Cardiac muscle cell (in vitro differentiated cells and primary cell): Measurements from ENCODE around the gene DACH1. TPM values are rescaled to one million over a fixed set of nuclear protein-coding genes. Genes with fewer than 3 reads are reported as not detected.

Source experiments
- DNase-seq, 2 donors: peaks; one replicate each; pipeline versions ENCODE4 v3.0.0 to v3.0.0-alpha.2; 2010 to 2017; ENCODE audit warnings: low read depth in 1 of 2, low spot score in 1 of 2
- H3K27ac ChIP-seq: fragments of 200-600 bp; sonication (generic); 2 replicates; pipeline ENCODE4 v1.5.1; 2016
- H3K27me3 ChIP-seq: fragments of 200-600 bp; sonication (generic); 2 replicates; pipeline ENCODE4 v1.6.0; 2016; ENCODE audit warnings: control low read depth
- H3K36me3 ChIP-seq: fragments of 200-600 bp; sonication (generic); 2 replicates; pipeline ENCODE4 v1.5.1; 2016; ENCODE audit warnings: control low read depth
- H3K4me1 ChIP-seq: fragments of 200-600 bp; sonication (generic); 2 replicates; pipeline ENCODE4 v1.8.1; 2017; ENCODE audit warnings: low read depth, mild to moderate bottlenecking, mixed run types
- H3K4me3 ChIP-seq: fragments of 200-600 bp; sonication (generic); 2 replicates; pipeline ENCODE4 v1.5.1; 2016; ENCODE audit warnings: mild to moderate bottlenecking
- H3K9me3 ChIP-seq: fragments of 200-600 bp; sonication (generic); 2 replicates; pipeline ENCODE4 v1.5.1; 2017; ENCODE audit warnings: low read depth, mild to moderate bottlenecking, control low read depth
- CTCF ChIP-seq: IDR thresholded peaks from 2 replicates; pipeline ENCODE4 v1.5.1; 2012; ENCODE audit warnings: low read depth, mild to moderate bottlenecking, low read length
- polyA plus RNA-seq: library from polyadenylated mRNA; unstranded; fragments of >200 nt; fragmentation: Nextera tagmentation; extraction: Ambion mirVana; gene quantifications from 2 replicates; pipeline ENCODE4 v1.2.1, GENCODE V29; 2016
- total RNA-seq: library from RNA; depleted of rRNA; stranded (reverse); fragments of >200 nt; gene quantifications from 2 replicates; pipeline ENCODE4 v1.2.3, GENCODE V29; 2016

DACH1 gene
- total and polyA plus RNA-seq, 2 experiments from 2014 or later = 3.5 to 3.7 TPM

GRCh38 chr13:71827241-71827640 is 39.8 kb downstream of the DACH1 start:
- DNase-seq = no peak

GRCh38 chr13:71820699-71821098 is 46.3 kb downstream of the DACH1 start:
- H3K36me3 ChIP-seq = no peaks in the 10 kb centered on the region
- no peaks in the 10 kb centered on the region for H3K9me3 ChIP-seq
- TF ChIP-seq CTCF = no peak
- no peaks in the 10 kb centered on the region for H3K4me1 ChIP-seq
- no peak overlapping the region for H3K4me3 ChIP-seq
- no peak overlapping the region for H3K27ac ChIP-seq
- no peaks in the 10 kb centered on the region for H3K27me3 ChIP-seq
- no peak for DNase-seq

More at GRCh38 chr13:71827241-71827640, 39.8 kb downstream of the DACH1 start:
- no peak overlapping the region for H3K4me3 ChIP-seq
- no peak overlapping the region for H3K27ac ChIP-seq
- no peaks in the 10 kb centered on the region for H3K36me3 ChIP-seq
- no peaks in the 10 kb centered on the region for H3K9me3 ChIP-seq
- H3K27me3 ChIP-seq = no peaks in the 10 kb centered on the region
- TF ChIP-seq CTCF = no peak
- H3K4me1 ChIP-seq = peaks cover 32% of the 10 kb centered on the region

GRCh38 chr13:71817335-71817734 is 49.7 kb downstream of the DACH1 start:
- no peaks in the 10 kb centered on the region for H3K27me3 ChIP-seq
- no peaks in the 10 kb centered on the region for H3K36me3 ChIP-seq
- no peak overlapping the region for H3K4me3 ChIP-seq
- H3K4me1 ChIP-seq = no peaks in the 10 kb centered on the region
- no peaks in the 10 kb centered on the region for H3K9me3 ChIP-seq
- no peak for TF ChIP-seq CTCF
- no peak for DNase-seq
- no peak overlapping the region for H3K27ac ChIP-seq

GRCh38 chr13:71814806-71815360 is 52.1 kb downstream of the DACH1 start:
- TF ChIP-seq CTCF = no peak
- no peaks in the 10 kb centered on the region for H3K27me3 ChIP-seq
- H3K4me3 ChIP-seq = no peak overlapping the region
- H3K36me3 ChIP-seq = no peaks in the 10 kb centered on the region
- DNase-seq = no peak
- no peaks in the 10 kb centered on the region for H3K9me3 ChIP-seq
- H3K4me1 ChIP-seq = no peaks in the 10 kb centered on the region
- no peak overlapping the region for H3K27ac ChIP-seq

- H3K36me3 ChIP-seq = no peaks in the 10 kb centered on the region
- no peaks in the 10 kb centered on the region for H3K27me3 ChIP-seq
- no peak for DNase-seq
- H3K9me3 ChIP-seq = no peaks in the 10 kb centered on the region
- H3K4me3 ChIP-seq = no peak overlapping the region
- no peak overlapping the region for H3K27ac ChIP-seq
- no peak for TF ChIP-seq CTCF
- H3K4me1 ChIP-seq = no peaks in the 10 kb centered on the region
Observed at GRCh38 chr13:71813187-71813586, 53.8 kb downstream of the DACH1 start.
